Measurements from ENCODE around the gene PLEKHG3. TPM values are rescaled to one million over a fixed set of nuclear protein-coding genes. Genes with fewer than 3 reads are reported as not detected.

Gene PLEKHG3
- total and polyA plus RNA-seq, 2 of the 4 experiments (the other 2 are of a cell fraction): 8.2 to 8.4 TPM

GRCh38 chr14:64729386-64730060, 25.3 kb downstream of the PLEKHG3 start:
- Histone ChIP-seq H3K9me1 (ENCODE audit: insufficient read depth, low read length) (peaks cover 6% of the 10 kb centered on the region; the same call in 1 of the 2 replicates), H2BK120ac (ENCODE audit: low read depth, low read length) (no peak overlapping the region), H3K27ac (ENCODE audit: insufficient read depth, low read length) (no peak overlapping the region), H3K14ac (replicated peaks; ENCODE audit: low read depth, low read length) (no peak overlapping the region), H2BK5ac (ENCODE audit: low read depth, low read length, poor library complexity, severe bottlenecking) (no peak overlapping the region), H4K20me1 (ENCODE audit: insufficient read depth, low read length) (no peaks in the 10 kb centered on the region), H3K4me3 (ENCODE audit: insufficient read depth, low read depth, low read length) (no peak overlapping the region), H3K79me1 (ENCODE audit: low read depth in 1 of 2, low read length in 2 of 2) (peaks cover 0 to 7% of the 10 kb centered on the region in 2 experiments; a peak in 2 of 4 replicates), H2AK5ac (ENCODE audit: low read depth, low read length) (no peak overlapping the region), H3K36me3 (ENCODE audit: control insufficient read depth, insufficient read depth, low read length) (peaks cover 28% of the 10 kb centered on the region), H2BK20ac (ENCODE audit: low read depth, low read length) (no peak overlapping the region), H2BK15ac (ENCODE audit: low read depth, low read length) (no peak overlapping the region), H2AFZ (replicated peaks; ENCODE audit: low read length, poor library complexity) (no peak overlapping the region), H3K18ac (ENCODE audit: low read depth, low read length) (no peak overlapping the region), H3K4ac (ENCODE audit: low read depth, low read length) (no peak overlapping the region), H3K4me1 (ENCODE audit: control insufficient read depth, insufficient read depth, low read length) (peaks cover 2% of the 10 kb centered on the region), H3K9ac (ENCODE audit: low read depth, low read length) (no peak overlapping the region), H3K23ac (ENCODE audit: low read depth, low read length) (no peak overlapping the region), H3K9me3 (ENCODE audit: control insufficient read depth, insufficient read depth, low read length) (no peaks in the 10 kb centered on the region), H4K8ac (ENCODE audit: low read depth in 2 of 2, low read length in 2 of 2) (no peak overlapping the region), H3K27me3 (ENCODE audit: control insufficient read depth, insufficient read depth, low read length) (no peaks in the 10 kb centered on the region), H4K91ac (ENCODE audit: insufficient read depth, low read depth, low read length) (no peak overlapping the region), H4K5ac (ENCODE audit: low read depth, low read length) (no peak overlapping the region), H2AK9ac (replicated peaks; ENCODE audit: low read depth, low read length, poor library complexity) (no peak overlapping the region), H3K56ac (ENCODE audit: extremely low read depth, insufficient read depth, low read length) (no peak overlapping the region), H3K4me2 (ENCODE audit: low read depth, low read length) (no peak overlapping the region)
- no peak for DNase-seq
- in situ Hi-C loops (cut with MboI; ENCODE audit: low sequenced_read_pairs): no loop called here
- no peak for ATAC-seq (ENCODE audit: low read depth)
- WGBS, 2 experiments (ENCODE audit: extremely low coverage in 2 of 2, insufficient read length in 1 of 2): no CpG with 5 or more reads among the region's 5 CpGs
- ChIA-PET POLR2A (ENCODE audit: unreplicated experiment) (no interaction called here), CTCF (no interaction called here)
- dilution Hi-C loops (cut with HindIII; ENCODE audit: low sequenced_read_pairs, unreplicated experiment): no loop called here
- no TSS peak for BruUV-seq (replicated peaks)
- intact Hi-C loops (cut with micrococcal nuclease): no loop called here
- no peak for TF ChIP-seq MAFK (IDR thresholded peaks at IDR 0.05; ENCODE audit: low read depth, low read length)
- TF ChIP-seq CEBPB (IDR thresholded peaks at IDR 0.05; ENCODE audit: low read depth, low read length): peak; percentile 28; the same call in 1 of the 2 replicates
